HAP-1 (cell line): ENCODE measurements around the gene RBMXL3.
A peak's percentile ranks its signal among the peaks of the same experiment; 100 is the strongest.

Experiments used
- DNase-seq, 2 experiments: peaks; one replicate each; pipeline ENCODE4 v3.0.0-alpha.2; 2016 to 2020; ENCODE audit warnings: low spot score in 2 of 2
- H3K27me3 ChIP-seq: fragments of 250-450 bp; sonication (Bioruptor Pico); 2 replicates; pipeline ENCODE4 v1.5.1; 2020; ENCODE audit warnings: low read depth, mild to moderate bottlenecking, moderate library complexity
- H3K36me3 ChIP-seq: fragments of 250-450 bp; sonication (Bioruptor Pico); replicated peaks from 2 replicates; pipeline ENCODE4 v1.5.1; 2020; ENCODE audit warnings: mild to moderate bottlenecking
- H3K4me1 ChIP-seq: fragments of 250-450 bp; sonication (Bioruptor Pico); 2 replicates; pipeline ENCODE4 v1.5.1; 2020; ENCODE audit warnings: mild to moderate bottlenecking
- H3K4me3 ChIP-seq: fragments of 250-450 bp; sonication (Bioruptor Pico); 2 replicates; pipeline ENCODE4 v1.5.1; 2020; ENCODE audit warnings: mild to moderate bottlenecking, moderate library complexity
- H3K9me3 ChIP-seq: fragments of 250-450 bp; sonication (Bioruptor Pico); 2 replicates; pipeline ENCODE4 v1.5.1; 2020; ENCODE audit warnings: mild to moderate bottlenecking, moderate library complexity
- in situ Hi-C: fragments of 300-500 bp; cut with MboI; formaldehyde crosslinking; loops from 3 replicates; pipeline ENCODE4 v1.14.3; 2020; ENCODE audit warnings: low sequenced_read_pairs, inconsistent platforms, mixed read lengths

The RBMXL3 gene

GRCh38 chrX:115189110-115189509 is at the start of gene RBMXL3:
Gene RBMXL3, plus strand, starts transcription at chrX:115189410. Its CDS starts 32 bp downstream, at chrX:115189442.
- H3K9me3 ChIP-seq, result no peaks in the 10 kb centered on the region
- no peak for DNase-seq
- H3K4me1 ChIP-seq, result no peaks in the 10 kb centered on the region
- no peaks in the 10 kb centered on the region for H3K27me3 ChIP-seq
- in situ Hi-C loops, result no loop called here
- no peaks in the 10 kb centered on the region; the same call in 1 of the 2 replicates for H3K36me3 ChIP-seq
- no peak within 1 kb of the TSS for H3K4me3 ChIP-seq

GRCh38 chrX:115142057-115142456 is 47.2 kb upstream of the RBMXL3 start:
- in situ Hi-C loops, result no loop called here
- Histone ChIP-seq H3K4me3 (no peak overlapping the region), H3K36me3 (peaks cover 4% of the 10 kb centered on the region), H3K9me3 (no peaks in the 10 kb centered on the region), H3K27me3 (no peaks in the 10 kb centered on the region), H3K4me1 (peaks cover 13% of the 10 kb centered on the region)
- no peak for DNase-seq

GRCh38 chrX:115147220-115147619 is 42.0 kb upstream of the RBMXL3 start:
- no peaks in the 10 kb centered on the region; the same call in 1 of the 2 replicates for H3K36me3 ChIP-seq
- DNase-seq, result peak in 1 of 2 experiments; percentile 34

GRCh38 chrX:115173181-115173580 is 16.0 kb upstream of the RBMXL3 start:
- Histone ChIP-seq H3K4me1 (peaks cover 10% of the 10 kb centered on the region), H3K36me3 (no peaks in the 10 kb centered on the region; the same call in 1 of the 2 replicates)

More at GRCh38 chrX:115147220-115147619, 42.0 kb upstream of the RBMXL3 start:
- H3K4me1 ChIP-seq, result no peaks in the 10 kb centered on the region
- no peaks in the 10 kb centered on the region for H3K9me3 ChIP-seq
- H3K4me3 ChIP-seq, result no peak overlapping the region
- in situ Hi-C loops, result no loop called here
- no peaks in the 10 kb centered on the region for H3K27me3 ChIP-seq

GRCh38 chrX:115174548-115174947 is 14.7 kb upstream of the RBMXL3 start:
- H3K9me3 ChIP-seq, result no peaks in the 10 kb centered on the region
- H3K4me1 ChIP-seq, result peaks cover 10% of the 10 kb centered on the region
- no peaks in the 10 kb centered on the region for H3K27me3 ChIP-seq
- in situ Hi-C loops, result no loop called here
- DNase-seq, result no peak
- H3K36me3 ChIP-seq, result peaks cover 4% of the 10 kb centered on the region
- no peak overlapping the region for H3K4me3 ChIP-seq

More at GRCh38 chrX:115173181-115173580, 16.0 kb upstream of the RBMXL3 start:
- no peaks in the 10 kb centered on the region for H3K9me3 ChIP-seq
- H3K27me3 ChIP-seq, result no peaks in the 10 kb centered on the region
- DNase-seq, result peak in 1 of 2 experiments; percentile 41
- in situ Hi-C loops, result no loop called here
- H3K4me3 ChIP-seq, result no peak overlapping the region

- DNase-seq, result no peak
- in situ Hi-C loops, result no loop called here
- H3K27me3 ChIP-seq, result no peaks in the 10 kb centered on the region
- peaks cover 4% of the 10 kb centered on the region for H3K36me3 ChIP-seq
- no peaks in the 10 kb centered on the region for H3K9me3 ChIP-seq
- H3K4me3 ChIP-seq, result no peak overlapping the region
- H3K4me1 ChIP-seq, result peaks cover 10% of the 10 kb centered on the region
Observed at GRCh38 chrX:115177932-115178331, 11.3 kb upstream of the RBMXL3 start.

GRCh38 chrX:115178473-115178872 is 10.7 kb upstream of the RBMXL3 start:
- Histone ChIP-seq H3K27me3 (no peaks in the 10 kb centered on the region), H3K9me3 (no peaks in the 10 kb centered on the region), H3K4me3 (no peak overlapping the region), H3K36me3 (peaks cover 4% of the 10 kb centered on the region), H3K4me1 (peaks cover 6% of the 10 kb centered on the region)
- no peak for DNase-seq
- in situ Hi-C loops, result no loop called here

- Histone ChIP-seq H3K4me1 (no peaks in the 10 kb centered on the region), H3K4me3 (no peak overlapping the region), H3K36me3 (peaks cover 4% of the 10 kb centered on the region), H3K27me3 (no peaks in the 10 kb centered on the region), H3K9me3 (no peaks in the 10 kb centered on the region)
- in situ Hi-C loops, result no loop called here
- DNase-seq, result no peak
Observed at GRCh38 chrX:115183980-115184379, 5.2 kb upstream of the RBMXL3 start.

GRCh38 chrX:115189646-115190635 is 731 bp downstream of the RBMXL3 start:
- H3K4me3 ChIP-seq, result no peak overlapping the region
- in situ Hi-C loops, result no loop called here

GRCh38 chrX:115190636-115191489 is 1.7 kb downstream of the RBMXL3 start:
- Histone ChIP-seq H3K36me3 (no peaks in the 10 kb centered on the region; the same call in 1 of the 2 replicates), H3K4me1 (no peaks in the 10 kb centered on the region), H3K9me3 (no peaks in the 10 kb centered on the region), H3K27me3 (no peaks in the 10 kb centered on the region), H3K4me3 (no peak overlapping the region)
- in situ Hi-C loops, result no loop called here
- DNase-seq, result no peak

More at GRCh38 chrX:115189646-115190635, 731 bp downstream of the RBMXL3 start:
- Histone ChIP-seq H3K4me1 (no peaks in the 10 kb centered on the region), H3K27me3 (no peaks in the 10 kb centered on the region), H3K9me3 (no peaks in the 10 kb centered on the region), H3K36me3 (no peaks in the 10 kb centered on the region; the same call in 1 of the 2 replicates)
- DNase-seq, result no peak

- H3K27me3 ChIP-seq, result no peaks in the 10 kb centered on the region
- no peaks in the 10 kb centered on the region for H3K4me1 ChIP-seq
- in situ Hi-C loops, result no loop called here
- no peak overlapping the region for H3K4me3 ChIP-seq
- H3K36me3 ChIP-seq, result no peaks in the 10 kb centered on the region; the same call in 1 of the 2 replicates
- no peaks in the 10 kb centered on the region for H3K9me3 ChIP-seq
- DNase-seq, result no peak
Observed at GRCh38 chrX:115191490-115192243, 2.5 kb downstream of the RBMXL3 start.

GRCh38 chrX:115192244-115192700 is 3.1 kb downstream of the RBMXL3 start:
- Histone ChIP-seq H3K9me3 (no peaks in the 10 kb centered on the region), H3K4me3 (no peak overlapping the region), H3K36me3 (no peaks in the 10 kb centered on the region; the same call in 1 of the 2 replicates), H3K4me1 (no peaks in the 10 kb centered on the region), H3K27me3 (no peaks in the 10 kb centered on the region)
- DNase-seq, result no peak
- in situ Hi-C loops, result no loop called here

- no peaks in the 10 kb centered on the region for H3K4me1 ChIP-seq
- H3K4me3 ChIP-seq, result no peak overlapping the region
- DNase-seq, result no peak
- no peaks in the 10 kb centered on the region for H3K27me3 ChIP-seq
- H3K9me3 ChIP-seq, result peaks cover 21% of the 10 kb centered on the region
- in situ Hi-C loops, result no loop called here
- H3K36me3 ChIP-seq, result no peaks in the 10 kb centered on the region
Observed at GRCh38 chrX:115204040-115204439, 14.8 kb downstream of the RBMXL3 start.
